KMS-11 (cell line): Measurements from ENCODE around the gene TTLL11.

Source experiments
- H2AFZ ChIP-seq: fragments of 200-600 bp; sonication (generic); 2 replicates; pipeline ENCODE4 v1.6.1; 2016; ENCODE audit warnings: antibody characterized with exemption, mixed run types, low read depth
- H3K27ac ChIP-seq: fragments of 200-600 bp; sonication (generic); 2 replicates; pipeline ENCODE4 v1.6.1; 2016; ENCODE audit warnings: mild to moderate bottlenecking, mixed run types
- H3K27me3 ChIP-seq: fragments of 200-600 bp; sonication (generic); 2 replicates; pipeline ENCODE4 v1.6.1; 2017; ENCODE audit warnings: mild to moderate bottlenecking, low read depth, mixed run types, moderate library complexity; ENCODE audit not compliant: insufficient read depth
- H3K36me3 ChIP-seq: fragments of 200-600 bp; sonication (generic); 2 replicates; pipeline ENCODE4 v1.6.1; 2017; ENCODE audit warnings: mild to moderate bottlenecking, mixed run types; ENCODE audit not compliant: insufficient read depth
- H3K4me1 ChIP-seq: fragments of 200-600 bp; sonication (generic); 2 replicates; pipeline ENCODE4 v1.6.1; 2016; ENCODE audit warnings: mild to moderate bottlenecking, low read depth, mixed run types; ENCODE audit not compliant: poor library complexity, severe bottlenecking
- H3K4me2 ChIP-seq: fragments of 200-600 bp; sonication (generic); 2 replicates; pipeline ENCODE4 v1.7.0; 2016; ENCODE audit warnings: mild to moderate bottlenecking, mixed run types
- H3K4me3 ChIP-seq: fragments of 200-600 bp; sonication (generic); IDR thresholded peaks from 2 replicates; pipeline ENCODE4 v1.6.1; 2017; ENCODE audit warnings: low read depth, low read length, mixed read lengths; ENCODE audit not compliant: insufficient read depth
- H3K79me2 ChIP-seq: fragments of 200-600 bp; sonication (generic); 2 replicates; pipeline ENCODE4 v1.6.1; 2016; ENCODE audit warnings: low read depth, mixed run types; ENCODE audit not compliant: insufficient read depth
- H3K9ac ChIP-seq: fragments of 200-600 bp; sonication (generic); 2 replicates; pipeline ENCODE4 v1.6.1; 2016; ENCODE audit warnings: mild to moderate bottlenecking, mixed run types
- H4K20me1 ChIP-seq: fragments of 200-600 bp; sonication (generic); 2 replicates; pipeline ENCODE4 v1.6.1; 2016; ENCODE audit warnings: mild to moderate bottlenecking, mixed run types; ENCODE audit not compliant: insufficient read depth
- CTCF ChIP-seq: fragments of 200-600 bp; sonication (generic); conservative IDR thresholded peaks from 2 replicates; pipeline ENCODE4 v1.6.1; 2017; ENCODE audit warnings: low read depth, mild to moderate bottlenecking, antibody characterized with exemption, low read length, moderate library complexity, mixed read lengths

Gene TTLL11

GRCh38 chr9:121898856-121899255, 194.3 kb downstream of the TTLL11 start:
- Histone ChIP-seq H4K20me1 (no peaks in the 10 kb centered on the region), H2AFZ (no peak overlapping the region), H3K79me2 (no peaks in the 10 kb centered on the region), H3K4me3 (no peak overlapping the region), H3K9ac (no peak overlapping the region), H3K27me3 (no peaks in the 10 kb centered on the region), H3K4me1 (no peaks in the 10 kb centered on the region), H3K4me2 (no peak overlapping the region), H3K36me3 (no peaks in the 10 kb centered on the region), H3K27ac (no peak overlapping the region)
- TF ChIP-seq CTCF: no peak

DNA sequence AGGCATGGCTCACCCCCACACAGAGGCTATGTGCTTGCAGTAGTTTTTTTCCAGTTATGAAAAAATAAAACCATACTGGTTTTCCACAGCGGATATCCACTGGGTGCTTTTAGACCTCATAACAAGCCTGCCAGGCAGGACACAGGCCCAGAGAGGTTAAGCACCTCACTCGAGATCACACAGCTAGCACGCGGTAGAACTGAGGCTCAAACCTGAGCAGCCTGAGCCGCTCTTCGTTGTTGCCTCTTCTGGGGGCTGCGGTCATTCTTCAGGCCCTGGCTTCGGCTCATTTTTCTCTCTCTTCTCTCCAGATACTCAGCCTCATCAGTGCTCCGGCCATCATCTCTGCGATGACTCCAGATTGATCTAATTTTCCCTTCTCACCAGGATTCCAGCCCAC, 196.0 kb downstream of the TTLL11 start:
- TF ChIP-seq CTCF: no peak
- no peak overlapping the region for H3K4me2 ChIP-seq
- H3K27ac ChIP-seq: no peak overlapping the region

GRCh38 chr9:121896545-121896943, 196.6 kb downstream of the TTLL11 start:
- Histone ChIP-seq H3K27ac (no peak overlapping the region), H4K20me1 (no peaks in the 10 kb centered on the region), H3K4me3 (no peak overlapping the region), H3K4me2 (no peak overlapping the region), H3K27me3 (no peaks in the 10 kb centered on the region), H3K36me3 (no peaks in the 10 kb centered on the region), H3K79me2 (no peaks in the 10 kb centered on the region), H3K4me1 (no peaks in the 10 kb centered on the region), H2AFZ (no peak overlapping the region), H3K9ac (no peak overlapping the region)
- TF ChIP-seq CTCF: no peak

More for the DNA sequence above, 196.0 kb downstream of the TTLL11 start:
- H3K4me3 ChIP-seq: no peak overlapping the region
- no peaks in the 10 kb centered on the region for H4K20me1 ChIP-seq
- H3K79me2 ChIP-seq: no peaks in the 10 kb centered on the region
- no peak overlapping the region for H3K9ac ChIP-seq
- no peaks in the 10 kb centered on the region for H3K27me3 ChIP-seq
- no peaks in the 10 kb centered on the region for H3K4me1 ChIP-seq
- H2AFZ ChIP-seq: no peak overlapping the region
- H3K36me3 ChIP-seq: no peaks in the 10 kb centered on the region

GRCh38 chr9:121895818-121896544, 197.1 kb downstream of the TTLL11 start:
- no peak overlapping the region for H3K9ac ChIP-seq
- no peaks in the 10 kb centered on the region for H3K79me2 ChIP-seq
- TF ChIP-seq CTCF: no peak
- no peak overlapping the region for H3K4me2 ChIP-seq
- H3K4me1 ChIP-seq: no peaks in the 10 kb centered on the region
- H3K4me3 ChIP-seq: no peak overlapping the region
- H2AFZ ChIP-seq: no peak overlapping the region
- H3K36me3 ChIP-seq: no peaks in the 10 kb centered on the region
- no peaks in the 10 kb centered on the region for H3K27me3 ChIP-seq
- no peak overlapping the region for H3K27ac ChIP-seq
- H4K20me1 ChIP-seq: no peaks in the 10 kb centered on the region
